HFF-Myc (cell line): ENCODE measurements around the gene RRP1.
"Not testable (repeated sequence)": the region's sequence is repeated elsewhere in the genome, so short reads cannot be mapped to it uniquely, and the experiment has no call there.

Experiments used
- DNase-seq: peaks from one replicate; pipeline ENCODE4 v3.0.0-alpha.2; 2011; ENCODE audit warnings: low read depth; ENCODE audit errors: extremely low read depth
- H3K4me3 ChIP-seq: replicated peaks from 2 replicates; pipeline ENCODE4 v1.5.1; 2011; ENCODE audit warnings: low read depth, mild to moderate bottlenecking, control low read depth, low read length
- TF ChIP-seq, protein P1 (sequence below): IDR thresholded peaks from 2 replicates; pipeline ENCODE4 v1.5.1; 2012; ENCODE audit warnings: mild to moderate bottlenecking, low read depth, low read length, control low read depth; ENCODE audit errors: missing control alignments

RRP1 gene

DNA sequence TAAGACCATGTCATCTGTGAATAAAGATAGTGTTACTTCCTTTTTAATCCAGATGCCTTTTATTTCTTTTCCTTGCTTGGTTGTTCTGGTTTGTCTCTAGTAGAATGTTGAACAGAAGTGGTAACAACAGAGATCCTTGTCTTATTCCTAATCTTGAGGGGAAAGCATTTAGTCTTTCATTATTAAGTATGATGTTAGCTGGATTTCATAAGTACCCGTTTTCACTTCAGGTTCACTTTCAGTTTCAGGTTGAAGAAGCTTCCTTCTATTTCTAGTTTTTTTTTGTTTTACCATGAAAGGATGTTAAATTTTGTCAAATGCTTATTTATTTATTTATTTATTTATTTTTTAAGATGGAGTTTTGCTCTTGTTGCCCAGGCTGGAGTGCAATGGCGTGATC, 53.4 kb downstream of the RRP1 start:
- TF ChIP-seq, protein P1, sequence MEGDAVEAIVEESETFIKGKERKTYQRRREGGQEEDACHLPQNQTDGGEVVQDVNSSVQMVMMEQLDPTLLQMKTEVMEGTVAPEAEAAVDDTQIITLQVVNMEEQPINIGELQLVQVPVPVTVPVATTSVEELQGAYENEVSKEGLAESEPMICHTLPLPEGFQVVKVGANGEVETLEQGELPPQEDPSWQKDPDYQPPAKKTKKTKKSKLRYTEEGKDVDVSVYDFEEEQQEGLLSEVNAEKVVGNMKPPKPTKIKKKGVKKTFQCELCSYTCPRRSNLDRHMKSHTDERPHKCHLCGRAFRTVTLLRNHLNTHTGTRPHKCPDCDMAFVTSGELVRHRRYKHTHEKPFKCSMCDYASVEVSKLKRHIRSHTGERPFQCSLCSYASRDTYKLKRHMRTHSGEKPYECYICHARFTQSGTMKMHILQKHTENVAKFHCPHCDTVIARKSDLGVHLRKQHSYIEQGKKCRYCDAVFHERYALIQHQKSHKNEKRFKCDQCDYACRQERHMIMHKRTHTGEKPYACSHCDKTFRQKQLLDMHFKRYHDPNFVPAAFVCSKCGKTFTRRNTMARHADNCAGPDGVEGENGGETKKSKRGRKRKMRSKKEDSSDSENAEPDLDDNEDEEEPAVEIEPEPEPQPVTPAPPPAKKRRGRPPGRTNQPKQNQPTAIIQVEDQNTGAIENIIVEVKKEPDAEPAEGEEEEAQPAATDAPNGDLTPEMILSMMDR: no peak
- no peak overlapping the region for H3K4me3 ChIP-seq
- no peak for DNase-seq

DNA sequence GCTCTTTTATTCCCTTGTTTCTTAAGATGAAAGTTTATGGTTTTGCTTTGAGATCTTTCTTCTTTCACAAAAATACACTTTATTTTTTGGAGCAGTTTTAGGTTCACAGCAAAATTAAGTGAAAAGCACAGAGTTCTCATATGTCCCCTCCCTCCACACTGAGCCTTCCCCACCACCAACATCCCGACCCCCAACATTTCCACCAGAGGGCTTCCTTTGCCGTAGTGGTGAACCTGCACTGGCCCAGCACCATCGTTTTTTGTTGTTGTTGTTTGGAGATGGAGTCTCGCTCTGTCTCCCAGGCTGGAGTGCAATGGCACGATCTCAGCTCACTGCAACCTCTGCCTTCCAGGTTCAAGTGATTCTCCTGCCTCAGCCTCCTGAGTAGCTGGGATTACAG, 55.5 kb downstream of the RRP1 start:
- not testable (repeated sequence) for DNase-seq, H3K4me3 ChIP-seq

DNA sequence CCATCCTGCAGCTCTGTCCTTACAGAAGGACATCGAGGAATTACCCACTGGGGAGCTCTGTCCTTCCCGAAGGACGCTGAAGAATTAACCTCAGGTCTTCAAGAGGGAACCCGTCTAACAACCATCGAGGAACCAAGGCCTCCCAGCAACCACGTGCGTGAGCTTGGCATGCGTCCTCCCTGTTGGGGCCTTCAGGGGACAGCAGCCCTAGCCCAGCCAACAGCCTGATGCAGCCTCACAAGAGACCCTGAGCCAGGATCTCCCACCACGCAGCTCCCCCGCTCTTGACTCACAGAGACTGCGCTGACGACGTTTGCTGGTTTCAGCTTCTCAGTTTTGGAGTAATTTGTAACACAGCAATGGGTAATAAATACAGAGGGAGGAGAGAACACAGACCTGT, 56.0 kb downstream of the RRP1 start:
- no peak overlapping the region for H3K4me3 ChIP-seq
- TF ChIP-seq, protein P1: no peak
- DNase-seq: no peak

DNA sequence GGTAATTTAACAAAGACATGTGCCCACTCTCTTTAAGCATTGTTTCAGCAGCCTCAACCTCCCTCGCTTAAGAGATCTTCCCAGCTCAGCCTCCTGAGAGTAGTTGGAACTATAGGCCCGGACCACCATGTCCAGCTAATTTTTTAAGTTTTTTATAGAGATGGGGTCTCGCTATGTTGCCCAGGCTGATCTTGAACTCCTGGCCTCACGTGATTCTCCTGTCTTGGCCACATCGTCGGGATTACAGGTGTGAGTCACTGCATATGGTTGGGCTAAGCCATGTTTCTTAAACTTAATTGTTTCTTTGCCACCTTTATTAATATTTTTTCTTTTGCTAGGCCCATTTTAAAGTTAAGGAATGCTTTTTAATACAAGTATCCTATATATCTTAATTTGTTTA, 57.1 kb downstream of the RRP1 start:
- TF ChIP-seq, protein P1: no peak
- no peak overlapping the region for H3K4me3 ChIP-seq
- no peak for DNase-seq

DNA sequence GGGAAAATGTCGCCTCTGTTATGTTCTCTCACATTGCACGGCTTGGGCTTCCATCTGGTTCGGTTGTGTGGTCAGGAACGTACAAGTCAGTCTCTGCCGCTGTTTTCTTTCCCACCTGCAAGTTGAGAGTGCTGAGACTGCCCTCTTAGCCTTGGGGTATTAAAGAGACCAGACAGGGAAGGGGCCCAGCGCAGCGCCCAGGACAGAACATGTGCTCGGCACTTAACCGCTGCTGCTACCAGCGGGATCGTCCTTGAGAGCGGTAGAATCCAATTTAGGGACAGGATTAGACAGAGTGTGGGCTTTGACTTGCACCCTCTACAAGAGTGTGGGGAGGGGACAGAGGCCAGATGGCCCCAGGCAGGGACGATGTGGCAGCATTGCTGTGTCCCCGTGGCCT, 57.9 kb downstream of the RRP1 start:
- no peak overlapping the region for H3K4me3 ChIP-seq
- DNase-seq: no peak
- TF ChIP-seq, protein P1: no peak

DNA sequence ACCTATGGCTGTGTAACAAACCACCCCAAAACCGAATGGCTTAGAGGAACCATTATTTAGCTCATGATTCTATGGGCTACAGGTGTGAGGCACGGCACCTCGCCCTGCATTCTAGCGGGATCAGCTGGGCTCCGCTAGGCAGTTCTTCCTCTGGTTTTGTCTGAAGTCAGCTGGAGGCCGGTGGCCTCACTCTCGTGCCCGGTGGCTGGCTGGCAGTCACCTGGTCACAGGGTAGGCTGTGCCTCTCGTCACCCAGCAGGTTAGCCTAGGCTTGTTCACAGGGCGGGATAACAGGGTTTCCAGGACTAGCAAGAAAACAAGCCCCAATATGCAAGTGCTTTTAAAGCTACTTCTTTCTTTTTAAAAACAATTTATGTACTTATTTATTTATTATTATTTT, 59.4 kb downstream of the RRP1 start:
- DNase-seq: no peak
- TF ChIP-seq, protein P1: no peak
- H3K4me3 ChIP-seq: no peak overlapping the region

DNA sequence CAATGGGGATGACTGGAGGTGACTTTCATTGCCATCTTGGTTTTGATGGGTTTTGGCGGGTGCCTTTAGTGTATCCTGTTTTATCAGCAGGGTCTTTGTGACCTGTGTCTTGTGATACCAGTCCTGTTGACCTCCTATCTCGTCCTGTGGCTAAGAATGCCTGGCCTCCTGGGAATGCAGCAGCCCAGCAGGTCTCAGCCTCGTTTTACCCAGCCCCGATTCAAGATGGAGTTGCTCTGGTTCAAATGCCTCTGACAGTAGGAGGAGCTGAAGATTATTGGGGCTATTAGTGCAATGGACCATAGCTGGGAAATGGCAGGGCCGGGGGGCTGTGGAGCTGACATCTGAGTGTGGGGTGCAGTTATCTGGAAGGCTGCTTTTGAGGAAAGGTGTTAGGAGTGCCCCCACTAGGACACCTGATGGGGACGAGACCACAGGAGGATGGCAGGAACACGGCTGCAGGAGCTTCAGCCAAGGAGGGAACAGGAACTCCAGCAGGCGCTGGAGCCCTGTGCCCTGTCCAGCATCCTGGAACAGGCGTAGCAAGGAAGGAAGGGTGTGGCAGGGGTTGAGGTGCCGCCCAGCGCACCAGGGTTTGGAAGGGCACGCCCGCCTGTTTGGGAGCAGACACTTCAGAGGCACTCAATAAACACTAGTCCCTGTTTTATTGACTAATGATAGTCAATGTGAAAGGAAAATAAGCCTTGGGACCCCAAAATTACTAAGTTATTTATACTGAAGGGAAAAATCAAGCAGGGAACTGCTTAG, 60.3 kb downstream of the RRP1 start:
- no peak overlapping the region for H3K4me3 ChIP-seq
- TF ChIP-seq, protein P1: no peak
- DNase-seq: no peak
